HUES6 (cell line): ENCODE measurements around the gene MCM10.

Experiments
- H3K27ac ChIP-seq: 2 replicates; pipeline ENCODE4 v1.7.0; 2013; ENCODE audit warnings: low read depth, mild to moderate bottlenecking, low read length, inconsistent platforms
- H3K27me3 ChIP-seq: 2 replicates; pipeline ENCODE4 v1.6.1; 2013; ENCODE audit warnings: low read length; ENCODE audit not compliant: control insufficient read depth, insufficient read depth
- H3K36me3 ChIP-seq: 2 replicates; pipeline ENCODE4 v1.6.1; 2013; ENCODE audit warnings: low read length; ENCODE audit not compliant: control insufficient read depth, insufficient read depth
- H3K4me1 ChIP-seq: 2 replicates; pipeline ENCODE4 v1.6.1; 2013; ENCODE audit warnings: low read length; ENCODE audit not compliant: control insufficient read depth, insufficient read depth
- H3K4me3 ChIP-seq: 2 replicates; pipeline ENCODE4 v1.5.1; 2013; ENCODE audit warnings: low read depth, low read length
- H3K9ac ChIP-seq: one replicate; pipeline ENCODE4 v1.6.1; 2013; ENCODE audit warnings: mild to moderate bottlenecking, low read length
- H3K9me3 ChIP-seq: 2 replicates; pipeline ENCODE4 v1.6.1; 2013; ENCODE audit warnings: low read depth, low read length; ENCODE audit not compliant: control insufficient read depth, insufficient read depth

The MCM10 gene

DNA sequence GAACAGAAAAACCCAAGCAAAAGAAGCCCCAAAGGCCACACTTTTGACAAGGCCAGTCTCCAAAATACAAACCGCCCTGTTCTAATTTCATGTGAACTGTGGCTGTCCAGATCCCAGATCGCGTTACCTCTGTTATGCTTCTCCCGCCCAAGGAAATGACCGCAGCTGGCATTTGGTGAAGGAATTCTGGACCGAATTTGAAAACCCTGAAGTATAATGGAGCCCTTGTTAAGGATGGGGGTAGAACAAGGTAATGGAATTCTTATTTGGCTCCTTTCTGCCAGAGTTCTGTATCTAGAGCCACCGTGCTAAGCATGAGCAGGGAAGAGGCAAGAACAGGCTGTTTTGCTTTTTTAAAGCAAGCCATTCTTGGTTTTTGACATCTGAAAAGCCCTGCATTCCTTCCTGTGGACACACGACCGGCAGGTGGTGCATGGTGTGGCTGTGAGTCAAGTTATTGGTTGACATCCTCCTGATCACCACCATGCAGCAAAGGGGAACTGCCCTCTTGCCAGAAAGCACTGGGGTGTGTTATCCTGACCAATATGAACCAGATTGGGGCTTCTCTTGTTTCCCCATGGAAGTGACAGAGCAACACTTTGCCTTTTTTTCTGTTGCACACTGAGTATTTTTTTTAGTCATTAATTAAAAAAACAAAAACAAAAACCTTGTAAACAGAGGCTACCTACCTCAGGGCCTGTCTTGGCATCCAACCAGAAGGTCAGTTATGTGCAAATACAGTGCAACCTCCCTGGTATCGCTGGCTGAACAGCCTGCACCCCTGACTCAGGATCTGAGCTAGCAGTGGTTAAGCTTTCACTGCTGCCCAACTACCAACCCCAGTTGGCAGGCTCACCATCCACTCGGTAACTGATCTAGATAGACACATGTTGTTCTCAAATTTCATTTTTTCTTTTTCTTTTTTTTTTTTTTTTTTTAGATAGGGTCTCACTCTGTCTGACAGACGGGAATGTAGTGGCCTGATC lies 58.6 kb downstream of the MCM10 start:
- H3K4me1 ChIP-seq = peaks cover 7% of the 10 kb centered on the region; the same call in 1 of the 2 replicates
- no peak overlapping the region for H3K9ac ChIP-seq
- H3K27ac ChIP-seq = no peak overlapping the region
- no peaks in the 10 kb centered on the region for H3K9me3 ChIP-seq
- H3K4me3 ChIP-seq = no peak overlapping the region
- H3K36me3 ChIP-seq = no peaks in the 10 kb centered on the region
- H3K27me3 ChIP-seq = no peaks in the 10 kb centered on the region

DNA sequence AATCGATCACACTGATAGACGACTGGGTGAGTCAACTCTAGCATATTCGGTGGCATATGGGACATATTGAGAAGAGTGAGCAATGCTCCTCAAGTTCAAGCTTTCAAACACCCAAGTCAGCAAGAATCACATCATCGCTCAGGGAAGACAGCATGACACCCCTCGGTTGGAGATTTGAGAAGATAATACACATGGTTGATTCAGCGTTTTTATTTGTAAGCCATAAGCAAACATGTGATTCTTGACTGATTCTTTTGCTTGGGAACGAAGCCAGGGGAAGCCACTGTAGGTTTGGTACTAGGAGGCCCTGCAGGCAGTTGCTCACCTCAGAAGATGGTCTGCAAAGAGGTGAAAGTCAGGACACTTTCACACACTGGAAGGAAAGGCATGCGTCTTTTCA lies 60.2 kb downstream of the MCM10 start:
- no peaks in the 10 kb centered on the region for H3K36me3 ChIP-seq
- peaks cover 7% of the 10 kb centered on the region; the same call in 1 of the 2 replicates for H3K4me1 ChIP-seq
- no peaks in the 10 kb centered on the region for H3K9me3 ChIP-seq
- no peaks in the 10 kb centered on the region for H3K27me3 ChIP-seq
- no peak overlapping the region for H3K4me3 ChIP-seq
- H3K27ac ChIP-seq = no peak overlapping the region
- H3K9ac ChIP-seq = no peak overlapping the region

DNA sequence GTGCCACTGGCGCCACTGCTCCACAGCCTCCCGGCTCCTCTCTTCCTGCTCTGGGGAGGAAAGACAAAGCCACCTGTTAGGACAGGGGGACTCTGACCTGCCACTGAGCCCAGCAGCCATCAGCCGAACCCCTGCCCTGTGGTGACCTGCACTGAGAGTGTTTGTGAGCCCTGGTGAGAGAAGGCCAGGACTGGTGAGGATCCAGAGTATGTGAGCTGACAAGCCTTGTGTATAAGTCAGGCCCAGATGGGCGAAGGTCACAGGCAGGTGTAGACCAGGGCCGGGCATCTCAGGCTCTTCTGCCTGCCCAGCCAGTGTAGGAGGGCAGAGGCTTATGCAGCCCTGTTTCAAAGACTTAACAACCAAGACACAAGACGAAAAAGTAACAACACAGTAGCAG lies 60.8 kb downstream of the MCM10 start:
- peaks cover 7% of the 10 kb centered on the region; the same call in 1 of the 2 replicates for H3K4me1 ChIP-seq

DNA sequence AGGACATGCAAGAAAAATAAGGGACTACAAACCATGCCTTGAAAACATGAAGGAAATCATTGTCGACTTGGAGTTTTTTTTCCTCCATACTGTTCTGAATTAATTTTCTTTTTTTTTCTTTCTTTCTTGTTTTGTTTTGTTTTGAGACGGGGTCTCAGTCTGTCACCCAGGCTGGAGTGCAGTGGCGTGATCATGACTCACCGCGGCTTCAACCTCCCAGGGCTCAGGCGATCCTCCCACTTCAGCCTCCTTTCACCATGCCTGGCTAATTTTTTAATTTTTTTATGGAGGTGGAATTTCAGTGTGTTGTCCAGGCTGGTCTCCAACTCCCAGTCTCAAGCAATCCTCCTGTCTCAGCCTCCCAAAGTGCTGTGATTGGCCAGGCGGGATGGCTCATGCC lies 61.2 kb downstream of the MCM10 start:
- Histone ChIP-seq H3K27me3 (no peaks in the 10 kb centered on the region), H3K27ac (no peak overlapping the region), H3K9ac (no peak overlapping the region), H3K4me1 (peaks cover 7% of the 10 kb centered on the region; the same call in 1 of the 2 replicates), H3K36me3 (no peaks in the 10 kb centered on the region), H3K9me3 (no peaks in the 10 kb centered on the region), H3K4me3 (no peak overlapping the region)

More for the DNA sequence above, 60.8 kb downstream of the MCM10 start:
- H3K36me3 ChIP-seq = no peaks in the 10 kb centered on the region
- no peak overlapping the region for H3K4me3 ChIP-seq
- H3K9me3 ChIP-seq = no peaks in the 10 kb centered on the region
- H3K27ac ChIP-seq = no peak overlapping the region
- H3K27me3 ChIP-seq = no peaks in the 10 kb centered on the region
- H3K9ac ChIP-seq = no peak overlapping the region

DNA sequence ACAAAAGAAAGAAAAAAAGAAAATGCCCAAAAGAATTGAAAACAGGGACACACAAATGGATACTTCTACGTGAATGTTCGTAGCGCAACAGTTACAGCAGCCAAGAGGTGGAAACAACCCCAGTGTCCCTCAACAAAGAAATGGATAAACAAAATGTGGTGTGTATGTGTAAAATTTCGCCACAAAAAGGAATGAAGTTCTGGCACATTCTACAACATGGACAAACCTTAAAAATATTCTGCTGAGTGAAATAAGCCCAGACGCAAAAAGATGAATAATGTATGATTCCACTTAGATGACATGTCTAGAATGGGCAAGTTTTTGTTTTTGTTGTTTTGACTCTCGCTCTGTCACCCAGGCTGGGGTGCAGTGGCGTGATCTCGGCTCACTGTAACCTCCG lies 61.9 kb downstream of the MCM10 start:
- H3K4me3 ChIP-seq = no peak overlapping the region
- no peak overlapping the region for H3K27ac ChIP-seq
- H3K9me3 ChIP-seq = no peaks in the 10 kb centered on the region
- no peak overlapping the region for H3K9ac ChIP-seq
- no peaks in the 10 kb centered on the region for H3K27me3 ChIP-seq
- H3K4me1 ChIP-seq = peaks cover 7% of the 10 kb centered on the region; the same call in 1 of the 2 replicates
- H3K36me3 ChIP-seq = no peaks in the 10 kb centered on the region

DNA sequence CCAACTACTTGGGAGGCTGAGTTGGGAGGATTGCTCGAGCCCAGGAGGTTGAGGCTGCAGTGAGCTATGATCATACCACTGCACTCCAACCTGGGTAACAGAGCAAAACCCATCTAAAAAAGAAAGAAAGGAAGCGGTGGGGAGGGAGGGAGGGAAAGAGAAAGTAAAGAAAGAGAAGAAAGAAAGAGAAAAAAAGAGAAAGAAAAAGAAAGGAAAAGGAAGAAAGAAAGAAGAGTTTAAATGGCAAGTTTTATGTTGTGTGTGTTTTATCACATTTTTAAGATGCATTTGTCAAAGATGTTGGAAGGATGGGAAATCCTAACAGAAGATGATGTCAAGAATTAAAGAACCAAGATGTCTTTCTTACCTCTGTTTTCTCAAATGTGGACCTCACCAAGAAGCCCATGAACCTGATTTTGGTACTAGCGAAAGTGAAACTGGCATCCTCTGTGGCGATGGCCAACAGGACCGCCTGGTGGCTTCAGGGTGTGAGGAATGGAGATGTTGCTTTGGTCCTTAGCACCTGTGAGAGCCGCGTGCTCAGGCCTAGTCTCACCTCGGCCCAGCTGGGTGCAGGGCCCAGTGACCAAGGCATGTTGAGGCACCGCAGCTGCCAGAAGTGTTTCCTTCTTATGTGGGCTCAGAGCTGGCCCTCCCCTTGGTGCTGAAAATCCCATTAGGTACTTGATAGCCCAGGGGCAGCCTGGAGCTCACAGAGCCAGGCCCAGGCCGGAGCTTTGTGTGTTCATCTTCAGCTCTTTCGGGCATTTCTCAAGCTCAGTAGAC lies 63.0 kb downstream of the MCM10 start:
- Histone ChIP-seq H3K9me3 (no peaks in the 10 kb centered on the region), H3K27ac (no peak overlapping the region), H3K9ac (no peak overlapping the region), H3K27me3 (no peaks in the 10 kb centered on the region), H3K4me3 (no peak overlapping the region), H3K4me1 (peaks cover 6% of the 10 kb centered on the region; the same call in 1 of the 2 replicates), H3K36me3 (no peaks in the 10 kb centered on the region)

DNA sequence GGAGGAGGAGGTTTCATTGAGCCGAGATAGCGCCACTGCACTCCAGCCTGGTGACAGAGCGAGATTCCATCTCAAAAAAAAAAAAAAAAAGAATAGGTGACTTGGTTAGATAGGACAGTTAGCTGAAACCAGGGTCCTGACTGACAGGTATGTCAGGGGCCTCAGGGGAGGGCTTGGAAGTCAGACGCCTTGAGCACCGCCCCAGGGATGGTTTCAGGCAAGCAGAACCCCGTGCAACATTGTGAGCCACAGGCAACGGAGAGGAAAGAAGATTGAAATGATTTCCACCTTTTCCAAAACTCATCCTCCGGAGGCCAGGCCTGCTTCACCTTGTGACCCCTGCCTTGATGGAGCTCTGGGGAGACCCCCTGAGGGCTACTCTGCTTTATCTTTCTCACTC lies 64.2 kb downstream of the MCM10 start:
- H3K4me1 ChIP-seq = 0 out of 2 replicates have a peak, but pooled peaks cover 2% of the 10 kb centered on the region
- H3K27ac ChIP-seq = no peak overlapping the region
- no peaks in the 10 kb centered on the region for H3K9me3 ChIP-seq
- no peaks in the 10 kb centered on the region for H3K36me3 ChIP-seq
- H3K27me3 ChIP-seq = no peaks in the 10 kb centered on the region
- no peak overlapping the region for H3K9ac ChIP-seq
- no peak overlapping the region for H3K4me3 ChIP-seq

DNA sequence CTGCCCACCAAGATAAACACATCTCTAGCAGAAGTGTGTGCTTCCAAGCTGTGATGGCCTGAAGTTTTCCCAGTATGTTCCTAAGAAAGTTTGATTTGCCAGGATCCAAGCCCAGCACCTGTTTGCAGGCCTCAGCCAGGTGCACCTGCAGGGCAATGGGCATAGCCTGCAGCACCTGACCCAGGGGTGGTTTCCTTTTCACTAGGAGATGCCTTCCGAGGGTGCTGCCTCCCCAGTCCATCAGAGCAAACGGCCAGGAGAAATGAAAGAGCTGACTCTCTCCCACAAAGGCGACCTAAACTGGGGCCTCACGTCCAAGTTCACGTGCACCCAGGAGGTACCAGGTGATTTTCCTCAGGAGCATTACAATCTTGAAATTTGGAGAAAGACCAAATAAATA lies 65.7 kb downstream of the MCM10 start:
- H3K36me3 ChIP-seq = no peaks in the 10 kb centered on the region
- H3K27ac ChIP-seq = no peak overlapping the region
- H3K4me3 ChIP-seq = no peak overlapping the region
- 0 out of 2 replicates have a peak, but pooled peaks cover 2% of the 10 kb centered on the region for H3K4me1 ChIP-seq
- no peaks in the 10 kb centered on the region for H3K27me3 ChIP-seq
- H3K9me3 ChIP-seq = no peaks in the 10 kb centered on the region
- H3K9ac ChIP-seq = no peak overlapping the region

DNA sequence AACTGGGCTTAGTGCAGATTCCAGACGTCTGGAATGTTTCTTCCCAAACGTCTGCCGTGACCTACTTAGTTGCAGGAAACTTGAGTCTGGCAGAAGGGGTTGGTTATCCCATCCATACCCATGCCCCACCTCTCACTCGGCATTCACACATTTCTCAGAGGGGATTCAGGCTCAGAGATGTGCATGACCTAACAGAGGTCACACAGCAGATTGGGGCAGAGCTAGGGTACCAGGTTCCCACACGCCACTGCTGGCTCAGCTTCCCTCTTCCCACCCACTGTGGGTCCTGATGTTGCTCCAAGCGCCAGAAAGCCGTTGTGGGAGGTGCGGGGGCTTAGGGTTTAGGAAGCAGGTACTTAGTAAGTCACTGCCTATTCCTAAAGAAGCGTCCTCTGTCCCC lies 69.8 kb downstream of the MCM10 start:
- Histone ChIP-seq H3K36me3 (no peaks in the 10 kb centered on the region), H3K4me3 (no peak overlapping the region), H3K4me1 (peaks cover 13% of the 10 kb centered on the region), H3K9me3 (no peaks in the 10 kb centered on the region), H3K27me3 (no peaks in the 10 kb centered on the region), H3K27ac (no peak overlapping the region), H3K9ac (no peak overlapping the region)

DNA sequence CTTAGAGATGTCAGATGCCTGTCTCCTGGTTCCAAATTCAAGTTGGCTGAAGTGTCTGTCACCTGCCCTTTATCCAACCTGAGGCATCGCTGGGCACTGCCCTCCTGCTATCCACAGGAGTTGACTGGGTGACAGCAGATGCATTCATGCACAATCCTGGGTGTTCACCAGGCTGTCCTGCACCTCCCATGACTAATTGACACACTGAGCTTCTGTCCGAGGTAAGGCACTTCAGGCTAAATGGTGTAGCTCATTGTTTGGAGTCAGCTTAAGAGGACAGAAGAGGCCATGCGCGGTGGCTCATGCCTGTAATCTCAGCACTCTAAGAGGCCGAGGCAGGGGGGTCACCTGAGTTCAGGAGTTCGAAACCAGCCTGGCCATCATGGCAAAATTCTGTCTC lies 70.5 kb downstream of the MCM10 start:
- Histone ChIP-seq H3K27ac (no peak overlapping the region), H3K4me3 (no peak overlapping the region), H3K9me3 (no peaks in the 10 kb centered on the region), H3K9ac (no peak overlapping the region), H3K36me3 (no peaks in the 10 kb centered on the region), H3K4me1 (peaks cover 13% of the 10 kb centered on the region), H3K27me3 (no peaks in the 10 kb centered on the region)

DNA sequence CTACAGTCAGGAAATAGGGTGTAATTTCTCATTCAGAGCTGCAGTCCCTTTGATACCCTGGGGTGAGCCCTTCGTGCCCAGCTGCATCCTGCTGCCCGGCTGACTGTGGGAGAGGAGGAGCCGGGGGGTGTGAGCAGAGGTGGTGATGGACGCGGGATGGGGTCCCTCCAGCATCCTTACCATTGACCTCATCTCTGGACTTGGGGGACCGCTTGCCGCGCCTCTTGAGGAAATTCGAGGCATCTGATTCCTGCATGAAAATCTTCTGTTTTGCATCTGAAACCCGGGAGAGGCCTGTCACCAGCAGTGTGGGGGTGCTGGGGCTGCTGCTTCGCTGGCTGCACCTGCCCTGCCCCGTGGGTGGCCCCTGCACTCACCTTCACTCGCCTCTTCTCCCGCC lies 72.0 kb downstream of the MCM10 start:
- no peak overlapping the region for H3K27ac ChIP-seq
- H3K4me3 ChIP-seq = no peak overlapping the region

More for the DNA sequence above, 72.0 kb downstream of the MCM10 start:
- no peaks in the 10 kb centered on the region for H3K27me3 ChIP-seq
- H3K9me3 ChIP-seq = no peaks in the 10 kb centered on the region
- peaks cover 13% of the 10 kb centered on the region for H3K4me1 ChIP-seq
- no peaks in the 10 kb centered on the region for H3K36me3 ChIP-seq
- no peak overlapping the region for H3K9ac ChIP-seq
